Neutrophil (primary cell): ENCODE results near the gene P3R3URF.

Experiments used
- H3K27ac ChIP-seq: fragments of 200-600 bp; sonication (generic); 2 replicates; pipeline ENCODE4 v1.5.1; 2016; ENCODE audit warnings: mild to moderate bottlenecking, moderate library complexity
- H3K27me3 ChIP-seq: fragments of 200-600 bp; sonication (generic); 2 replicates; pipeline ENCODE4 v1.6.0; 2016; ENCODE audit warnings: mild to moderate bottlenecking
- H3K36me3 ChIP-seq: fragments of 200-600 bp; sonication (generic); 2 replicates; pipeline ENCODE4 v1.5.1; 2017
- H3K4me1 ChIP-seq, 2 experiments: fragments of 200-600 bp in 1 of 2; sonication (generic) in 1 of 2; 1 replicate in 1 of 2; 2 replicates in 1 of 2; pipeline versions ENCODE4 v1.5.1 to v1.6.1; 2013 to 2016; ENCODE audit warnings: low read depth in 1 of 2, low read length in 1 of 2, mild to moderate bottlenecking in 1 of 2, moderate library complexity in 1 of 2; ENCODE audit not compliant: control insufficient read depth in 1 of 2, insufficient read depth in 1 of 2
- H3K4me3 ChIP-seq, 2 experiments: fragments of 200-600 bp in 1 of 2; sonication (generic) in 1 of 2; 1 replicate in 1 of 2; 2 replicates in 1 of 2; pipeline ENCODE4 v1.5.1; 2013 to 2016; ENCODE audit warnings: low read depth in 1 of 2, low read length in 1 of 2, mild to moderate bottlenecking in 1 of 2, moderate library complexity in 1 of 2
- H3K9me3 ChIP-seq: fragments of 200-600 bp; sonication (generic); 2 replicates; pipeline ENCODE4 v1.5.1; 2016
- CTCF ChIP-seq: fragments of 200-600 bp; sonication (generic); IDR thresholded peaks from 2 replicates; pipeline ENCODE4 v1.5.1; 2016; ENCODE audit warnings: antibody characterized with exemption

The P3R3URF gene

GRCh38 chr1:46193984-46194570 is 17.8 kb upstream of the P3R3URF start:
- H3K27ac ChIP-seq, result no peak overlapping the region
- H3K36me3 ChIP-seq, result peaks cover 30% of the 10 kb centered on the region
- H3K4me1 ChIP-seq, result peaks cover 19 to 25% of the 10 kb centered on the region in 2 experiments

GRCh38 chr1:46193285-46193684 is 17.0 kb upstream of the P3R3URF start:
- H3K4me1 ChIP-seq, result peaks cover 14 to 20% of the 10 kb centered on the region in 2 experiments
- no peaks in the 10 kb centered on the region for H3K9me3 ChIP-seq
- no peak overlapping the region for H3K27ac ChIP-seq
- no peak overlapping the region for H3K4me3 ChIP-seq
- TF ChIP-seq CTCF, result no peak
- H3K36me3 ChIP-seq, result peaks cover 37% of the 10 kb centered on the region
- H3K27me3 ChIP-seq, result no peaks in the 10 kb centered on the region

More at GRCh38 chr1:46193984-46194570, 17.8 kb upstream of the P3R3URF start:
- Histone ChIP-seq H3K27me3 (no peaks in the 10 kb centered on the region), H3K9me3 (no peaks in the 10 kb centered on the region), H3K4me3 (no peak overlapping the region)
- no peak for TF ChIP-seq CTCF

GRCh38 chr1:46192171-46192570 is 15.9 kb upstream of the P3R3URF start:
- Histone ChIP-seq H3K4me1 (peaks cover 8 to 10% of the 10 kb centered on the region in 2 experiments), H3K4me3 (no peak overlapping the region), H3K36me3 (peaks cover 37% of the 10 kb centered on the region), H3K27me3 (no peaks in the 10 kb centered on the region), H3K27ac (no peak overlapping the region), H3K9me3 (no peaks in the 10 kb centered on the region)
- no peak for TF ChIP-seq CTCF

- Histone ChIP-seq H3K4me1 (peaks cover 8 to 10% of the 10 kb centered on the region in 2 experiments), H3K27ac (no peak overlapping the region), H3K4me3 (no peak overlapping the region), H3K36me3 (peaks cover 37% of the 10 kb centered on the region), H3K9me3 (no peaks in the 10 kb centered on the region), H3K27me3 (no peaks in the 10 kb centered on the region)
- no peak for TF ChIP-seq CTCF
Measured at GRCh38 chr1:46191033-46191701, 14.9 kb upstream of the P3R3URF start.

GRCh38 chr1:46190539-46190938 is 14.3 kb upstream of the P3R3URF start:
- Histone ChIP-seq H3K9me3 (no peaks in the 10 kb centered on the region), H3K4me1 (peaks cover 8 to 10% of the 10 kb centered on the region in 2 experiments), H3K4me3 (no peak overlapping the region), H3K27me3 (no peaks in the 10 kb centered on the region), H3K27ac (no peak overlapping the region), H3K36me3 (peaks cover 37% of the 10 kb centered on the region)
- TF ChIP-seq CTCF, result no peak
